Measurements from ENCODE around the gene MRPL14. TPM values are rescaled to one million over a fixed set of nuclear protein-coding genes. Genes with fewer than 3 reads are reported as not detected.

The MRPL14 gene
- total and polyA plus RNA-seq, 2 experiments from 2014 or later: 62.6 to 191 TPM

DNA sequence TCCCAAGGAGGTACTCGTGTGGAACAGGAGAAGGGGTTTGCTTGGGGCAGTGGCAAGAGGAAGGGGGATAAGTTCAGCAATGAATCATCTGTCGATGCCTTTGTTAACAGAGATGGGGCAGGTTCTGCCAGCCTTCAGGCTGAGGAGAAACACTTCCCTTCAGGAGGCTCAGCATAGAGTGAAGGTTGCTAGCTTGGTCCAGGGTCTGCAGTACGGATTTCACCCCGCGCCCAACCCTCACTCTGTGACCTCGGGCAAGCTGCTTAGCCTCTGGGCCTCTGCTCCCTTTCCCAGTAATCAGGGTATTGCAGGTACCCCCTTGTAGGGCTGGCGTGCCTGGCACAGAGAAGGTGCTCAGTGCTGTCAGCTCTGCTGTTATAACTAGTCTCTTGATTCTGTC, 38.9 kb upstream of the MRPL14 start:
- H3F3A ChIP-seq (replicated peaks; ENCODE audit: low read depth): no peaks in the 10 kb centered on the region
- peak overlapping the region; percentile 25; the same call in 1 of the 2 replicates for H3K4me3 ChIP-seq
- Mint-ChIP-seq H3K27me3 (ENCODE audit: insufficient read depth, low read depth, poor library complexity) (peaks cover 14% of the 10 kb centered on the region), H3K4me1 (peaks cover 47% of the 10 kb centered on the region), H3K4me3 (peak overlapping the region; percentile 48; the same call in 1 of the 3 replicates), H3K27ac (peak overlapping the region; percentile 88), H3K9me3 (no peaks in the 10 kb centered on the region), H3K36me3 (ENCODE audit: low read depth) (no peaks in the 10 kb centered on the region)
- H3K9me2 ChIP-seq (ENCODE audit: insufficient read depth): no peaks in the 10 kb centered on the region
- peak overlapping the region; percentile 94 for H2AFZ ChIP-seq
- peak overlapping the region; percentile 66 for H3K4me2 ChIP-seq
- H3K79me2 ChIP-seq (replicated peaks; ENCODE audit: insufficient read depth): no peaks in the 10 kb centered on the region
- H4K20me1 ChIP-seq (replicated peaks; ENCODE audit: insufficient read depth): no peaks in the 10 kb centered on the region
- ATAC-seq (peak; percentile 12), DNase-seq (ENCODE audit: low spot score) (no peak)
- no peaks in the 10 kb centered on the region for H3K27me3 ChIP-seq (ENCODE audit: insufficient read depth)
- H3K4me1 ChIP-seq (ENCODE audit: insufficient read depth): peaks cover 20% of the 10 kb centered on the region
- H3K36me3 ChIP-seq (ENCODE audit: insufficient read depth): no peaks in the 10 kb centered on the region
- H3K27ac ChIP-seq (ENCODE audit: low read depth): peak overlapping the region; percentile 72; the same call in 1 of the 2 replicates
- TF ChIP-seq CREB1 (CRISPR knock-in tag; IDR thresholded peaks at IDR 0.05; ENCODE audit: low read depth) (no peak), EZH2phosphoT487 (IDR thresholded peaks at IDR 0.05; ENCODE audit: unreplicated experiment) (no peak)

- H2AFZ ChIP-seq: no peak overlapping the region
- H3K27ac ChIP-seq (ENCODE audit: low read depth): no peak overlapping the region
- ATAC-seq (no peak), DNase-seq (ENCODE audit: low spot score) (no peak)
- H3K4me1 ChIP-seq (ENCODE audit: insufficient read depth): peaks cover 20% of the 10 kb centered on the region
- no peak overlapping the region for H3K4me3 ChIP-seq
- Mint-ChIP-seq H3K27me3 (ENCODE audit: insufficient read depth, low read depth, poor library complexity) (peaks cover 10% of the 10 kb centered on the region), H3K27ac (no peak overlapping the region), H3K9me3 (no peaks in the 10 kb centered on the region), H3K36me3 (ENCODE audit: low read depth) (no peaks in the 10 kb centered on the region), H3K4me3 (no peak overlapping the region; the same call in 2 of the 3 replicates), H3K4me1 (peaks cover 47% of the 10 kb centered on the region)
- TF ChIP-seq EZH2 (IDR thresholded peaks at IDR 0.05; ENCODE audit: low read depth, unreplicated experiment) (no peak), JUNB (IDR thresholded peaks at IDR 0.05; ENCODE audit: unreplicated experiment) (no peak)
- TF ChIP-seq, protein P1, sequence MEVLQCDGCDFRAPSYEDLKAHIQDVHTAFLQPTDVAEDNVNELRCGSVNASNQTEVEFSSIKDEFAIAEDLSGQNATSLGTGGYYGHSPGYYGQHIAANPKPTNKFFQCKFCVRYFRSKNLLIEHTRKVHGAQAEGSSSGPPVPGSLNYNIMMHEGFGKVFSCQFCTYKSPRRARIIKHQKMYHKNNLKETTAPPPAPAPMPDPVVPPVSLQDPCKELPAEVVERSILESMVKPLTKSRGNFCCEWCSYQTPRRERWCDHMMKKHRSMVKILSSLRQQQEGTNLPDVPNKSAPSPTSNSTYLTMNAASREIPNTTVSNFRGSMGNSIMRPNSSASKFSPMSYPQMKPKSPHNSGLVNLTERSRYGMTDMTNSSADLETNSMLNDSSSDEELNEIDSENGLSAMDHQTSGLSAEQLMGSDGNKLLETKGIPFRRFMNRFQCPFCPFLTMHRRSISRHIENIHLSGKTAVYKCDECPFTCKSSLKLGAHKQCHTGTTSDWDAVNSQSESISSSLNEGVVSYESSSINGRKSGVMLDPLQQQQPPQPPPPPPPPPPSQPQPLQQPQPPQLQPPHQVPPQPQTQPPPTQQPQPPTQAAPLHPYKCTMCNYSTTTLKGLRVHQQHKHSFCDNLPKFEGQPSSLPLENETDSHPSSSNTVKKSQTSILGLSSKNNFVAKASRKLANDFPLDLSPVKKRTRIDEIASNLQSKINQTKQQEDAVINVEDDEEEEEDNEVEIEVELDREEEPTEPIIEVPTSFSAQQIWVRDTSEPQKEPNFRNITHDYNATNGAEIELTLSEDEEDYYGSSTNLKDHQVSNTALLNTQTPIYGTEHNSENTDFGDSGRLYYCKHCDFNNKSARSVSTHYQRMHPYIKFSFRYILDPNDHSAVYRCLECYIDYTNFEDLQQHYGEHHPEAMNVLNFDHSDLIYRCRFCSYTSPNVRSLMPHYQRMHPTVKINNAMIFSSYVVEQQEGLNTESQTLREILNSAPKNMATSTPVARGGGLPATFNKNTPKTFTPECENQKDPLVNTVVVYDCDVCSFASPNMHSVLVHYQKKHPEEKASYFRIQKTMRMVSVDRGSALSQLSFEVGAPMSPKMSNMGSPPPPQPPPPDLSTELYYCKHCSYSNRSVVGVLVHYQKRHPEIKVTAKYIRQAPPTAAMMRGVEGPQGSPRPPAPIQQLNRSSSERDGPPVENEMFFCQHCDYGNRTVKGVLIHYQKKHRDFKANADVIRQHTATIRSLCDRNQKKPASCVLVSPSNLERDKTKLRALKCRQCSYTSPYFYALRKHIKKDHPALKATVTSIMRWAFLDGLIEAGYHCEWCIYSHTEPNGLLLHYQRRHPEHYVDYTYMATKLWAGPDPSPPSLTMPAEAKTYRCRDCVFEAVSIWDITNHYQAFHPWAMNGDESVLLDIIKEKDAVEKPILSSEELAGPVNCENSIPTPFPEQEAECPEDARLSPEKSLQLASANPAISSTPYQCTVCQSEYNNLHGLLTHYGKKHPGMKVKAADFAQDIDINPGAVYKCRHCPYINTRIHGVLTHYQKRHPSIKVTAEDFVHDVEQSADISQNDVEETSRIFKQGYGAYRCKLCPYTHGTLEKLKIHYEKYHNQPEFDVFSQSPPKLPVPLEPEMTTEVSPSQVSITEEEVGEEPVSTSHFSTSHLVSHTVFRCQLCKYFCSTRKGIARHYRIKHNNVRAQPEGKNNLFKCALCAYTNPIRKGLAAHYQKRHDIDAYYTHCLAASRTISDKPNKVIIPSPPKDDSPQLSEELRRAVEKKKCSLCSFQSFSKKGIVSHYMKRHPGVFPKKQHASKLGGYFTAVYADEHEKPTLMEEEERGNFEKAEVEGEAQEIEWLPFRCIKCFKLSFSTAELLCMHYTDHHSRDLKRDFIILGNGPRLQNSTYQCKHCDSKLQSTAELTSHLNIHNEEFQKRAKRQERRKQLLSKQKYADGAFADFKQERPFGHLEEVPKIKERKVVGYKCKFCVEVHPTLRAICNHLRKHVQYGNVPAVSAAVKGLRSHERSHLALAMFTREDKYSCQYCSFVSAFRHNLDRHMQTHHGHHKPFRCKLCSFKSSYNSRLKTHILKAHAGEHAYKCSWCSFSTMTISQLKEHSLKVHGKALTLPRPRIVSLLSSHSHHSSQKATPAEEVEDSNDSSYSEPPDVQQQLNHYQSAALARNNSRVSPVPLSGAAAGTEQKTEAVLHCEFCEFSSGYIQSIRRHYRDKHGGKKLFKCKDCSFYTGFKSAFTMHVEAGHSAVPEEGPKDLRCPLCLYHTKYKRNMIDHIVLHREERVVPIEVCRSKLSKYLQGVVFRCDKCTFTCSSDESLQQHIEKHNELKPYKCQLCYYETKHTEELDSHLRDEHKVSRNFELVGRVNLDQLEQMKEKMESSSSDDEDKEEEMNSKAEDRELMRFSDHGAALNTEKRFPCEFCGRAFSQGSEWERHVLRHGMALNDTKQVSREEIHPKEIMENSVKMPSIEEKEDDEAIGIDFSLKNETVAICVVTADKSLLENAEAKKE (CRISPR knock-in tag; IDR thresholded peaks at IDR 0.05): no peak
- H3K27me3 ChIP-seq (ENCODE audit: insufficient read depth): no peaks in the 10 kb centered on the region
- H3K79me2 ChIP-seq (replicated peaks; ENCODE audit: insufficient read depth): no peaks in the 10 kb centered on the region
- no peaks in the 10 kb centered on the region for H3K9me2 ChIP-seq (ENCODE audit: insufficient read depth)
- no peaks in the 10 kb centered on the region for H3K36me3 ChIP-seq (ENCODE audit: insufficient read depth)
- no peaks in the 10 kb centered on the region for H3F3A ChIP-seq (replicated peaks; ENCODE audit: low read depth)
- H3K4me2 ChIP-seq: no peak overlapping the region
- H4K20me1 ChIP-seq (replicated peaks; ENCODE audit: insufficient read depth): no peaks in the 10 kb centered on the region
Observed at GRCh38 chr6:44162876-44163625, 35.8 kb upstream of the MRPL14 start.

All from GM23338 (cell line).